Liver (tissue), 3 donors: ENCODE measurements around the gene SYNPR.

Experiments
- CTCF ChIP-seq: fragments of 150-350 bp; IDR thresholded peaks from 2 replicates; pipeline ENCODE4 v1.5.1; 2017; ENCODE audit warnings: improper control_type of control experiment, low read depth, low read length; ENCODE audit not compliant: missing input control
- FOXA1 ChIP-seq: IDR thresholded peaks from 2 replicates; pipeline ENCODE4 v1.6.1; 2016; ENCODE audit warnings: antibody characterized with exemption
- GABPA ChIP-seq, 2 donors: IDR thresholded peaks in 1 of 2; conservative IDR thresholded peaks in 1 of 2; 2 replicates each; pipeline ENCODE4 v1.6.1; 2016; ENCODE audit warnings: antibody characterized with exemption in 2 of 2, mild to moderate bottlenecking in 1 of 2, moderate library complexity in 1 of 2
- JUND ChIP-seq, 2 donors: IDR thresholded peaks; 2 replicates each; pipeline ENCODE4 v1.6.1; 2016; ENCODE audit warnings: antibody characterized with exemption in 2 of 2
- RAD21 ChIP-seq, 2 donors: IDR thresholded peaks; 2 replicates each; pipeline ENCODE4 v1.6.1; 2016; ENCODE audit warnings: antibody characterized with exemption in 2 of 2, mild to moderate bottlenecking in 2 of 2
- RXRA ChIP-seq, 2 donors: IDR thresholded peaks; 2 replicates each; pipeline ENCODE4 v1.6.1; 2017 to 2018; ENCODE audit warnings: antibody characterized with exemption in 2 of 2, mild to moderate bottlenecking in 1 of 2
- TAF1 ChIP-seq: conservative IDR thresholded peaks from 2 replicates; pipeline ENCODE4 v1.6.1; 2016; ENCODE audit warnings: antibody characterized with exemption, mild to moderate bottlenecking
- YY1 ChIP-seq: IDR thresholded peaks from 2 replicates; pipeline ENCODE4 v1.6.1; 2016; ENCODE audit warnings: antibody characterized with exemption, mild to moderate bottlenecking
- TF ChIP-seq, protein P1 (sequence below): IDR thresholded peaks from 2 replicates; pipeline ENCODE4 v1.6.1; 2016; ENCODE audit warnings: antibody characterized with exemption, mild to moderate bottlenecking
- TF ChIP-seq, protein P2 (sequence below): IDR thresholded peaks from 2 replicates; pipeline ENCODE4 v1.6.1; 2016; ENCODE audit warnings: antibody characterized with exemption
- donor health status: healthy.
- donor health status: healthy.

DNA sequence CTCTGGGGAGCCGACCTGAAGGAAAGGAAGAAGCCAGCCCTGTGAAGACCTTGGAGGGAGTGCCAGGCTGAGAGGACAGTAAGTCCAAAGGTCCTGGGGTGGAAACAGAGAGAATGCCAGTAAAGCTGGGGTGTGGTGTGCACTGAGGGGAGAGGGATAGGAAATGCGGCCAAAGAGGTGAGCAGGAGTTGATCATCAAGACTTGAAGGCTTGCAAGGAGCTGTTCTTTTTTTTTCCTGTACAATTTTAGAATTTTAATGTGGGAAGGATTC lies 73.8 kb downstream of the SYNPR start:
- TF ChIP-seq CTCF (no peak), FOXA1 (no peak), RAD21 (IDR thresholded peaks at IDR 0.05) (no peak), YY1 (no peak), TAF1 (no peak), RXRA (IDR thresholded peaks at IDR 0.05) (no peak), GABPA (IDR thresholded peaks at IDR 0.05 in 1 of 2, conservative IDR thresholded peaks at IDR 0.05 in 1 of 2) (no peak), JUND (IDR thresholded peaks at IDR 0.05) (no peak)
- TF ChIP-seq, protein P1, sequence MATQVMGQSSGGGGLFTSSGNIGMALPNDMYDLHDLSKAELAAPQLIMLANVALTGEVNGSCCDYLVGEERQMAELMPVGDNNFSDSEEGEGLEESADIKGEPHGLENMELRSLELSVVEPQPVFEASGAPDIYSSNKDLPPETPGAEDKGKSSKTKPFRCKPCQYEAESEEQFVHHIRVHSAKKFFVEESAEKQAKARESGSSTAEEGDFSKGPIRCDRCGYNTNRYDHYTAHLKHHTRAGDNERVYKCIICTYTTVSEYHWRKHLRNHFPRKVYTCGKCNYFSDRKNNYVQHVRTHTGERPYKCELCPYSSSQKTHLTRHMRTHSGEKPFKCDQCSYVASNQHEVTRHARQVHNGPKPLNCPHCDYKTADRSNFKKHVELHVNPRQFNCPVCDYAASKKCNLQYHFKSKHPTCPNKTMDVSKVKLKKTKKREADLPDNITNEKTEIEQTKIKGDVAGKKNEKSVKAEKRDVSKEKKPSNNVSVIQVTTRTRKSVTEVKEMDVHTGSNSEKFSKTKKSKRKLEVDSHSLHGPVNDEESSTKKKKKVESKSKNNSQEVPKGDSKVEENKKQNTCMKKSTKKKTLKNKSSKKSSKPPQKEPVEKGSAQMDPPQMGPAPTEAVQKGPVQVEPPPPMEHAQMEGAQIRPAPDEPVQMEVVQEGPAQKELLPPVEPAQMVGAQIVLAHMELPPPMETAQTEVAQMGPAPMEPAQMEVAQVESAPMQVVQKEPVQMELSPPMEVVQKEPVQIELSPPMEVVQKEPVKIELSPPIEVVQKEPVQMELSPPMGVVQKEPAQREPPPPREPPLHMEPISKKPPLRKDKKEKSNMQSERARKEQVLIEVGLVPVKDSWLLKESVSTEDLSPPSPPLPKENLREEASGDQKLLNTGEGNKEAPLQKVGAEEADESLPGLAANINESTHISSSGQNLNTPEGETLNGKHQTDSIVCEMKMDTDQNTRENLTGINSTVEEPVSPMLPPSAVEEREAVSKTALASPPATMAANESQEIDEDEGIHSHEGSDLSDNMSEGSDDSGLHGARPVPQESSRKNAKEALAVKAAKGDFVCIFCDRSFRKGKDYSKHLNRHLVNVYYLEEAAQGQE: no peak
- TF ChIP-seq, protein P2, sequence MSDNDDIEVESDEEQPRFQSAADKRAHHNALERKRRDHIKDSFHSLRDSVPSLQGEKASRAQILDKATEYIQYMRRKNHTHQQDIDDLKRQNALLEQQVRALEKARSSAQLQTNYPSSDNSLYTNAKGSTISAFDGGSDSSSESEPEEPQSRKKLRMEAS: no peak
